K562 (cell line): ENCODE measurements around the gene RBKS. TPM values are rescaled to one million over a fixed set of nuclear protein-coding genes. Genes with fewer than 3 reads are reported as not detected.

Source experiments
- EP300 ChIP-seq: IDR thresholded peaks from 2 replicates; pipeline ENCODE4 v1.6.1; 2012; ENCODE audit warnings: low read length, improper control_type of control experiment
- ESRRB ChIP-seq: fragments of 250-450 bp; sonication (Bioruptor Pico); IDR thresholded peaks from 2 replicates; pipeline ENCODE4 v1.5.0; 2020; ENCODE audit warnings: mild to moderate bottlenecking, moderate library complexity, borderline replicate concordance
- FOXP1 ChIP-seq: sonication (generic); formaldehyde crosslinking; IDR thresholded peaks from 2 replicates; pipeline ENCODE4 v1.8.0; 2022; ENCODE audit warnings: mild to moderate bottlenecking, missing genetic modification reagents
- GABPA ChIP-seq: fragments of 200-800 bp; sonication (Bioruptor generic); conservative IDR thresholded peaks from 2 replicates; pipeline ENCODE4 v1.6.1; 2016; ENCODE audit warnings: low read depth, missing genetic modification characterization, missing compliant biosample characterization
- GTF3C2 ChIP-seq: IDR thresholded peaks from 3 replicates; pipeline ENCODE4 v1.6.1; 2011; ENCODE audit warnings: borderline replicate concordance, mild to moderate bottlenecking, moderate library complexity; ENCODE audit not compliant: insufficient read length; ENCODE audit errors: extremely low read depth
- HNRNPK ChIP-seq: fragments of 200-400 bp; formaldehyde crosslinking; IDR thresholded peaks from one replicate; pipeline ENCODE4 v1.6.1; 2018; ENCODE audit warnings: mild to moderate bottlenecking, low read depth, low read length; ENCODE audit not compliant: poor library complexity, severe bottlenecking
- JUND ChIP-seq, 2 experiments: IDR thresholded peaks; 2 replicates in 1 of 2; 3 replicates in 1 of 2; pipeline ENCODE4 v1.6.1; 2011; ENCODE audit warnings: borderline replicate concordance in 2 of 2, low read depth in 2 of 2, low read length in 2 of 2, improper control_type of control experiment in 1 of 2, missing biosample characterization in 1 of 2, missing genetic modification characterization in 1 of 2, missing genetic modification reagents in 1 of 2
- LCOR ChIP-seq: sonication (generic); formaldehyde crosslinking; IDR thresholded peaks from 2 replicates; pipeline ENCODE4 v1.8.0; 2022; ENCODE audit warnings: mild to moderate bottlenecking, missing genetic modification reagents
- MCM7 ChIP-seq, 2 experiments: fragments of 450-650 bp; IDR thresholded peaks; 2 replicates each; pipeline ENCODE4 v1.6.1; 2016 to 2018
- MYNN ChIP-seq, 2 experiments: sonication (generic); formaldehyde crosslinking in 1 of 2; IDR thresholded peaks; 2 replicates each; pipeline versions ENCODE4 v1.5.0 to v1.6.1; 2016 to 2020; ENCODE audit warnings: antibody characterized with exemption in 1 of 2, missing genetic modification reagents in 1 of 2
- NELFE ChIP-seq: IDR thresholded peaks from 2 replicates; pipeline ENCODE4 v1.6.1; 2011; ENCODE audit warnings: mild to moderate bottlenecking; ENCODE audit not compliant: insufficient read depth, insufficient read length
- PCBP2 ChIP-seq: fragments of 200-400 bp; formaldehyde crosslinking; IDR thresholded peaks from 2 replicates; pipeline ENCODE4 v1.6.1; 2018; ENCODE audit warnings: low read length, low read depth, mild to moderate bottlenecking, moderate library complexity; ENCODE audit not compliant: poor library complexity, severe bottlenecking
- SMAD2 ChIP-seq: fragments of 150-350 bp; IDR thresholded peaks from 2 replicates; pipeline ENCODE4 v1.6.1; 2014; ENCODE audit warnings: low read depth, mild to moderate bottlenecking, low read length
- SRSF3 ChIP-seq: fragments of 200-400 bp; formaldehyde crosslinking; IDR thresholded peaks from 2 replicates; pipeline ENCODE4 v1.6.1; 2016; ENCODE audit warnings: mild to moderate bottlenecking, low read length, moderate library complexity; ENCODE audit not compliant: insufficient read depth
- TAL1 ChIP-seq: fragments of 450-650 bp; IDR thresholded peaks from 2 replicates; pipeline ENCODE4 v1.6.1; 2016; ENCODE audit warnings: mild to moderate bottlenecking
- ZC3H8 ChIP-seq: fragments of 450-650 bp; IDR thresholded peaks from 2 replicates; pipeline ENCODE4 v1.6.1; 2017
- ZNF384 ChIP-seq: IDR thresholded peaks from 2 replicates; pipeline ENCODE4 v1.6.1; 2012; ENCODE audit warnings: low read depth, low read length, improper control_type of control experiment
- polyA plus RNA-seq, 8 experiments: library from polyadenylated mRNA; depleted of rRNA in 4 of 8; stranded (reverse) in 5 of 8; unstranded in 3 of 8; fragments of >200 nt; fragmentation: Nextera tagmentation in 2 of 8; fragmentation: Illumina TruSeq in 1 of 8; extraction: Ambion mirVana in 2 of 8; extraction: Trizol in 1 of 8; gene quantifications; 2 replicates each; pipeline versions ENCODE4 v1.2.1 to v1.2.3, GENCODE V29; 2011 to 2014; ENCODE audit warnings: inconsistent platforms in 1 of 8, missing spikeins in 1 of 8
- total RNA-seq, 7 experiments: library from RNA; depleted of rRNA in 6 of 7; stranded (reverse); fragments of >200 nt in 6 of 7; fragmentation: Illumina TruSeq in 2 of 7; extraction: Trizol in 2 of 7; gene quantifications; 2 replicates each; pipeline versions ENCODE4 v1.2.1 to v1.2.3, GENCODE V29; 2011 to 2021; ENCODE audit warnings: low replicate concordance in 1 of 7
- TF ChIP-seq, protein P1 (sequence below): IDR thresholded peaks from 2 replicates; pipeline ENCODE4 v1.6.1; 2016; ENCODE audit warnings: missing genetic modification characterization, missing compliant biosample characterization
- TF ChIP-seq, protein P2 (sequence below): fragments of 250-450 bp; sonication (Bioruptor Pico); IDR thresholded peaks from 2 replicates; pipeline ENCODE4 v1.8.0; 2022; ENCODE audit warnings: moderate library complexity, mild to moderate bottlenecking, inconsistent platforms
- TF ChIP-seq, protein P3 (sequence below): fragments of 450-650 bp; IDR thresholded peaks from 2 replicates; pipeline ENCODE4 v1.6.1; 2016; ENCODE audit warnings: antibody characterized with exemption

Gene RBKS
- total and polyA plus RNA-seq, 9 of the 15 experiments (the other 6 are each of a cell fraction or from before 2014, with no cell fraction given) = 0.06 to 0.39 (median 0.19) TPM

DNA sequence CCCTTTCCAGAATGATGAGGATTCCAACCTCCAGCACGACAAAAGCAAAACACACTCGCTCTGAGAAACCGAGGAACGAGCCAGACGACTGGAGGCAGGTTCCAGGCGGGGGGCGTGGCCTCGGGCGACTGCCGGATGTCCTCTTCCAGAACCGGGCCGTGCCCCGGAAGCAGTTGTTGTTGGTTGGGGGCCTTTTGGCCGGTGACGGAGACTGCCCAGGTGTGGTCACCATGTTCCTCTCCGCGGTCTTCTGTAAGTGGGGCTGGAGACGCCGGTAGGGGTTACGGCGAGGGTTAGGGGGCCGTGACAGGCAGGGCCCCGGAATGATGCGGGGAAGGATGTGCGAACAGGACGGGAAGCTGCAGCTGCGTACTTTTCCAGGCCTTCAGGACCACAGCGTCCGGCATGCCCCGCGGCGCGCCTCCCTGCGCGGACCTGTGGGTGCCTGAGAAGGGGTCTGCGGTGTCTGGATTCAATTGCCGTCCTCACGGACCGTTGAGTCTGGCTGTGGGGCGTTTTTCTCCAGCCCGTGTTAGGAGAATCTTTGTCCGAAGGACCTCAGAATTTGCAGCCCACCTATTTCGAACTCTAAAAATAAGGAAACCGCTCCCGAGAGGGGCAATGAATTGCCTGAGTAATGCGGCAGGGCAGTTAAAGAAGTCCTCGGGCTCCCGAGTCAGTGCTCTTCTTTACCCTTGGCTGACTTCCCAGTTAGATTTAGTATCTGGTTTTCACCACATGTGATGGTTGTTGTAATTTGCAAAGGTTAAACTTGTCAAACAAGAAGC is 118.4 kb downstream of the RBKS start, which contains the start of gene MRPL33 (continued):
- peak; percentile 99 for TF ChIP-seq GABPA (tag)
- TF ChIP-seq ZNF384 = peak; percentile 46; the same call in 1 of the 2 replicates
- TF ChIP-seq HNRNPK = no peak
- TF ChIP-seq TAL1 = no peak
- no peak for TF ChIP-seq MYNN (IDR thresholded peaks at IDR 0.05)
- no peak for TF ChIP-seq MYNN (CRISPR knock-in tag; IDR thresholded peaks at IDR 0.05)
- TF ChIP-seq JUND (IDR thresholded peaks at IDR 0.05; ENCODE audit: borderline replicate concordance, low read depth, low read length) = peak; percentile 54
- no peak; the same call in 1 of the 3 replicates for TF ChIP-seq JUND (tag; IDR thresholded peaks at IDR 0.05; ENCODE audit: borderline replicate concordance, low read depth, low read length)
- no peak for TF ChIP-seq MCM7 (IDR thresholded peaks at IDR 0.05)
- TF ChIP-seq, protein P1, sequence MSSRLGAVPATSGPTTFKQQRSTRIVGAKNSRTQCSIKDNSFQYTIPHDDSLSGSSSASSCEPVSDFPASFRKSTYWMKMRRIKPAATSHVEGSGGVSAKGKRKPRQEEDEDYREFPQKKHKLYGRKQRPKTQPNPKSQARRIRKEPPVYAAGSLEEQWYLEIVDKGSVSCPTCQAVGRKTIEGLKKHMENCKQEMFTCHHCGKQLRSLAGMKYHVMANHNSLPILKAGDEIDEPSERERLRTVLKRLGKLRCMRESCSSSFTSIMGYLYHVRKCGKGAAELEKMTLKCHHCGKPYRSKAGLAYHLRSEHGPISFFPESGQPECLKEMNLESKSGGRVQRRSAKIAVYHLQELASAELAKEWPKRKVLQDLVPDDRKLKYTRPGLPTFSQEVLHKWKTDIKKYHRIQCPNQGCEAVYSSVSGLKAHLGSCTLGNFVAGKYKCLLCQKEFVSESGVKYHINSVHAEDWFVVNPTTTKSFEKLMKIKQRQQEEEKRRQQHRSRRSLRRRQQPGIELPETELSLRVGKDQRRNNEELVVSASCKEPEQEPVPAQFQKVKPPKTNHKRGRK (tag) = no peak
- TF ChIP-seq LCOR (CRISPR knock-in tag) = 0 out of 2 replicates have a peak, but pooled peaks have one; percentile 48
- no peak for TF ChIP-seq SMAD2
- TF ChIP-seq ESRRB (CRISPR knock-in tag) = no peak
- no peak for TF ChIP-seq GTF3C2
- no peak for TF ChIP-seq SRSF3
- no peak for TF ChIP-seq FOXP1
- no peak for TF ChIP-seq PCBP2
- no peak for TF ChIP-seq NELFE
- no peak for TF ChIP-seq ZC3H8
- TF ChIP-seq, protein P2, sequence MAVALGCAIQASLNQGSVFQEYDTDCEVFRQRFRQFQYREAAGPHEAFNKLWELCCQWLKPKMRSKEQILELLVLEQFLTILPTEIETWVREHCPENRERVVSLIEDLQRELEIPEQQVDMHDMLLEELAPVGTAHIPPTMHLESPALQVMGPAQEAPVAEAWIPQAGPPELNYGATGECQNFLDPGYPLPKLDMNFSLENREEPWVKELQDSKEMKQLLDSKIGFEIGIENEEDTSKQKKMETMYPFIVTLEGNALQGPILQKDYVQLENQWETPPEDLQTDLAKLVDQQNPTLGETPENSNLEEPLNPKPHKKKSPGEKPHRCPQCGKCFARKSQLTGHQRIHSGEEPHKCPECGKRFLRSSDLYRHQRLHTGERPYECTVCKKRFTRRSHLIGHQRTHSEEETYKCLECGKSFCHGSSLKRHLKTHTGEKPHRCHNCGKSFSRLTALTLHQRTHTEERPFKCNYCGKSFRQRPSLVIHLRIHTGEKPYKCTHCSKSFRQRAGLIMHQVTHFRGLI (CRISPR knock-in tag) = no peak
- peak; percentile 35; the same call in 1 of the 2 replicates for TF ChIP-seq EP300
- TF ChIP-seq, protein P3, sequence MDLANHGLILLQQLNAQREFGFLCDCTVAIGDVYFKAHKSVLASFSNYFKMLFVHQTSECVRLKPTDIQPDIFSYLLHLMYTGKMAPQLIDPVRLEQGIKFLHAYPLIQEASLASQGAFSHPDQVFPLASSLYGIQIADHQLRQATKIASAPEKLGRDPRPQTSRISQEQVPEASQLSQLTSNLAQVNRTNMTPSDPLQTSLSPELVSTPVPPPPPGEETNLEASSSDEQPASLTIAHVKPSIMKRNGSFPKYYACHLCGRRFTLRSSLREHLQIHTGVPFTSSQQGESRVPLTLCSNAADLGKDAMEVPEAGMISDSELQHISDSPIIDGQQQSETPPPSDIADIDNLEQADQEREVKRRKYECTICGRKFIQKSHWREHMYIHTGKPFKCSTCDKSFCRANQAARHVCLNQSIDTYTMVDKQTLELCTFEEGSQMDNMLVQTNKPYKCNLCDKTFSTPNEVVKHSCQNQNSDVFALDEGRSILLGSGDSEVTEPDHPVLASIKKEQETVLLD = no peak
